Activated T-helper 17 cell treated with anti-CD3 and anti-CD28 coated beads, Interleukin-2, amount 50 U/mL, for 72 hours (primary cell): ENCODE results near the gene MICAL3. TPM values are rescaled to one million over a fixed set of nuclear protein-coding genes. Genes with fewer than 3 reads are reported as not detected.

Experiments
- ATAC-seq: fragments of 150-1000 bp; cut with Tn5 transposase; replicated peaks from 2 replicates; pipeline ENCODE4 v1.10.0; 2021; ENCODE audit warnings: mild to moderate bottlenecking, moderate library complexity
- H3K27ac Mint-ChIP-seq: one replicate; pipeline ENCODE4 v1.8.0; 2022; ENCODE audit warnings: mixed read lengths
- H3K27me3 Mint-ChIP-seq: one replicate; pipeline ENCODE4 v1.8.0; 2022; ENCODE audit warnings: mixed read lengths
- H3K36me3 Mint-ChIP-seq: one replicate; pipeline ENCODE4 v1.8.0; 2022; ENCODE audit warnings: low read depth, mild to moderate bottlenecking, mixed read lengths
- H3K4me1 Mint-ChIP-seq: one replicate; pipeline ENCODE4 v1.8.0; 2022; ENCODE audit warnings: mixed read lengths
- H3K4me3 Mint-ChIP-seq: one replicate; pipeline ENCODE4 v1.8.0; 2022; ENCODE audit warnings: mild to moderate bottlenecking, mixed read lengths
- H3K9me3 Mint-ChIP-seq: one replicate; pipeline ENCODE4 v1.8.0; 2022; ENCODE audit warnings: mixed read lengths
- total RNA-seq, 2 donors: library from RNA; stranded (reverse); gene quantifications; one replicate each; pipeline ENCODE4 v1.2.3, GENCODE V29; 2022

MICAL3 gene
- total RNA-seq, 2 donors from 2014 or later, result 28.7 to 38.5 TPM

DNA sequence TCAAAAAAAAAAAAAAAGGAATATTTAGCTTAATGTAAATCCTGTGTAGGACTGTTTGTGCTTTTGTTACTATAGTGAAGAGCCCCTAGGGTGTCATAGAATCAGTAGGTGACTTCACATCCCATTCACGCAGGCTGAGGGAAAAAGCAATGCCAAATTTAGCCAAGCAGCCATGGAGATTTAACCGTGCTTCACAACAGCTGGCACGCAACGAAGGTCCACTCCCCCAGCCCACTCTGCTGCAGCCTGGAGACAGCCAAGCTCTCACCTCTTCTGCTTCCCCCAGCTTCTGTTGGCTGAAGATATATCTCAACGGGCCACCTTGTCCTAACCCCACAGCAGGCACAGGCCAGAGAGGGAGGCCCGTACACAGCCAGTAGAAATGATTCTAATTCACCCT is 171.3 kb downstream of the MICAL3 start:
- H3K4me3 Mint-ChIP-seq, result no peak overlapping the region
- no peaks in the 10 kb centered on the region for H3K9me3 Mint-ChIP-seq
- ATAC-seq, result no peak
- peaks cover 4% of the 10 kb centered on the region for H3K4me1 Mint-ChIP-seq
- no peak overlapping the region for H3K27ac Mint-ChIP-seq
- H3K27me3 Mint-ChIP-seq, result no peaks in the 10 kb centered on the region
- no peaks in the 10 kb centered on the region for H3K36me3 Mint-ChIP-seq

DNA sequence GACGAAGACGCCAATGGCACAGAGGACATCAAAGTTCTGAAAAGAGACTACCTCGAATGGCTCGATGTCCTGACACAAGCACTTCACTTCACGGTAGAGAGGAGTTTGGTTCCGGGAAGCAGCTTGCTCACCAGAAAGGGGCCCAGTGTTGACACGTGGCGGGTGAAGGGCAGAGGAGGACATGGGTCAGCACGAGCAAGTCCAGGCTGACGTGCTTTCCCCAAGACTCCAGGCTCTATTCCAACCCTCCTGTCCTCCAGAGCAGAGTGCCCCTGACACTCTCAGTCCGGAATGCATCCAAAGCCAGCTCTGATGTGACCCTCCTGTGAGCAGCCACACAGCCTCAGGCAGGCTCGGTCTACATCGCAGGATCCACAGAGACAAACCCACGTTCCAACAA is 172.6 kb downstream of the MICAL3 start:
- Mint-ChIP-seq H3K27ac (no peak overlapping the region), H3K4me1 (peaks cover 4% of the 10 kb centered on the region), H3K4me3 (no peak overlapping the region), H3K36me3 (no peaks in the 10 kb centered on the region), H3K27me3 (no peaks in the 10 kb centered on the region), H3K9me3 (no peaks in the 10 kb centered on the region)
- no peak for ATAC-seq

DNA sequence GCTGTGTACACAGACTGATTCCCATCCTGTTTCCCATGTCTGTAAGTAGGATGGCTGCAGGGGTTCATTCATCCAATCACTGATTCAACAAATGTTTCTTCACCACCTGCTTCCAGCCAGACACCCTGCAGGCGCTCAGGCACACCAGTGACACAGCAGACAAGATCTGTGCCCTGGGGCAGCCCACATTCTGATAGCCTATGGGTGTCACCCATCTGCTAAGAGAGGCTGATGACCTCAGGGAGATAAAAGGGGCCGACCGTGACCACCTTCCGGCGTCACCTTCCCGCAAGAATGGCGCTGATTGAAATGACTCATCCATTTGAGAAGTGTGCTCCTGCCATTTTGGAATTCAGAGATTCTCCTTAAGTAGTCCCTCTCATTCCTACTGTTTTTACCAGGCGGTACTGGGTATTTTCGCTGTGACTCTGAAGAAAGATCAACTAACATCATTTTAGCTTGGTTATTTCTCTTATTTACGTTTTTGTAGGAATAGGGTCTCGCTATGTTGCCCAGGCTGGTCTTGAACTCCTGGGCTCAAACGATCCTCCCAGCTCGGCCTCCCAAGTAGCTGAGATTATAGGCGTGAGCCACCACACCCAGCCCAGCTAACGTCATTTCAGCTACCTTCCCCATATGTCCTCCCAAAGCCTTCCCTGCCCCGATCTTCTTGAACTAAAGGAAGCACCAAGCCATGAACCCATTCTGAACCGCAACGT is 176.8 kb downstream of the MICAL3 start:
- no peak for ATAC-seq
- Mint-ChIP-seq H3K4me1 (peaks cover 4% of the 10 kb centered on the region), H3K27me3 (no peaks in the 10 kb centered on the region), H3K27ac (no peak overlapping the region), H3K36me3 (no peaks in the 10 kb centered on the region), H3K4me3 (no peak overlapping the region), H3K9me3 (no peaks in the 10 kb centered on the region)

DNA sequence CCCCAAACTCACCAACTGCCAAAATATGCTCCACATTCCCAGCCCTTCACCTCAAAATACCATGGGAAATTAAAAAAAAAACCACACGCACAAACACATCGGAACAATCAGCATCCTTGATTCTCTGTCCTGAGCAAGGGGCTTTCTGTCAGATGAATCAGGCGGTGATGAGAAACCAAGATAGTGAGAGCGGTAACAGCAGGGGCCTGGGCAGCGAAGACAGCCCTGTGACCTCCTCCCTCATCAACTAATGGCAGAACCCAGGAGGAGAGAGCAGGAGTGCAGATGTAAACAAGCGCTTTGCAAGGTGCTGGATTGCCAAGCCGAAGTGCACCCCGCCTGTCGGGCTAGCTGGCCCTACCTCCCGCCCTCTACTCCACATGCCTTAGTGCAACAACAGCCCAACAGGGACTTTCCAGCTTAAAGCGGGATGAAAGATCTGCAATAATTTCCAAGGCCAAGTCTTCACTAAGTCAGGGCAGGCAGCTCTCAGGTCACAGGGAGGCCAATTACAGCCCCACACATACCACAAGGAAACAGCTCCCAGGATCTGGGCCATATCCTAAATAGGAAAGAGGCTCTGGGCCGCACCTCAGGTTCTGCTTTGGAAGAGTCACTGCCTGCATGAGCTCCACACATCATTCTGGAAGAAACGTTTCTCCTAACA is 177.9 kb downstream of the MICAL3 start:
- Mint-ChIP-seq H3K9me3 (no peaks in the 10 kb centered on the region), H3K36me3 (peaks cover under 1% of the 10 kb centered on the region), H3K27me3 (no peaks in the 10 kb centered on the region), H3K27ac (no peak overlapping the region), H3K4me1 (no peaks in the 10 kb centered on the region), H3K4me3 (no peak overlapping the region)
- no peak for ATAC-seq

GRCh38 chr22:17845790-17846189 is 178.6 kb downstream of the MICAL3 start:
- Mint-ChIP-seq H3K27me3 (no peaks in the 10 kb centered on the region), H3K4me1 (no peaks in the 10 kb centered on the region), H3K36me3 (peaks cover 7% of the 10 kb centered on the region), H3K27ac (no peak overlapping the region), H3K9me3 (no peaks in the 10 kb centered on the region), H3K4me3 (no peak overlapping the region)
- ATAC-seq, result no peak

- Mint-ChIP-seq H3K9me3 (no peaks in the 10 kb centered on the region), H3K4me1 (no peaks in the 10 kb centered on the region), H3K27me3 (no peaks in the 10 kb centered on the region), H3K4me3 (no peak overlapping the region), H3K36me3 (peaks cover 12% of the 10 kb centered on the region), H3K27ac (no peak overlapping the region)
- no peak for ATAC-seq
Observed at GRCh38 chr22:17845327-17845726, 179.0 kb downstream of the MICAL3 start.

- Mint-ChIP-seq H3K4me3 (no peak overlapping the region), H3K4me1 (no peaks in the 10 kb centered on the region), H3K27ac (no peak overlapping the region), H3K9me3 (no peaks in the 10 kb centered on the region), H3K36me3 (peaks cover 15% of the 10 kb centered on the region), H3K27me3 (no peaks in the 10 kb centered on the region)
- no peak for ATAC-seq
Observed at GRCh38 chr22:17844150-17844549, 180.2 kb downstream of the MICAL3 start.

- Mint-ChIP-seq H3K4me1 (no peaks in the 10 kb centered on the region), H3K27me3 (no peaks in the 10 kb centered on the region), H3K27ac (no peak overlapping the region), H3K36me3 (peaks cover 15% of the 10 kb centered on the region), H3K4me3 (peak overlapping the region; percentile 46), H3K9me3 (no peaks in the 10 kb centered on the region)
- ATAC-seq, result peak; percentile 90
Observed at GRCh38 chr22:17842386-17842785, 182.0 kb downstream of the MICAL3 start.

DNA sequence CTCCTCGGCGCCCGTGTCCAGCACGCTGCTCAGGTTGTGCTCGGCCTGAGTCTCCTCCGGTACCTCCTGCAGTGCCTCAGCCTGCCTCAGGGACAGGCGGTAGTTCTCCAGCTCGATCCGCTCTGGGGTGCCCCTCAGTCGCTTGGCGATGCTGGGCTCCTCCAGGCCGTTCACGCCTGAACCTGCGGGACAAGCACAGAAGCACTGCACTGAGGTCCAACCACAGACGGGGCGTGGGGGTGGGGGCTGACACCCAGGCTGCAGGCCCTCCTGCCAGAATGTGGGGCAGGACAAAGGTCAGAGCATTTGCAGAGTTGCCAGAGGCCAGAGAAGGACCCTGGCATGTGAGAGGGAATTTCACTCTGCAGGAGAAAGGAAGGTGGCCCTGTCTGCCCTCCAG is 182.5 kb downstream of the MICAL3 start:
- H3K4me3 Mint-ChIP-seq, result no peak overlapping the region
- no peak for ATAC-seq
- H3K4me1 Mint-ChIP-seq, result no peaks in the 10 kb centered on the region
- no peaks in the 10 kb centered on the region for H3K27me3 Mint-ChIP-seq
- H3K27ac Mint-ChIP-seq, result no peak overlapping the region
- peaks cover 15% of the 10 kb centered on the region for H3K36me3 Mint-ChIP-seq
- H3K9me3 Mint-ChIP-seq, result no peaks in the 10 kb centered on the region

GRCh38 chr22:17838180-17838865 is 186.0 kb downstream of the MICAL3 start:
- H3K27ac Mint-ChIP-seq, result no peak overlapping the region
- ATAC-seq, result no peak
- H3K36me3 Mint-ChIP-seq, result peaks cover 15% of the 10 kb centered on the region
- H3K27me3 Mint-ChIP-seq, result no peaks in the 10 kb centered on the region
- H3K4me1 Mint-ChIP-seq, result no peaks in the 10 kb centered on the region
- H3K4me3 Mint-ChIP-seq, result no peak overlapping the region
- H3K9me3 Mint-ChIP-seq, result no peaks in the 10 kb centered on the region

GRCh38 chr22:17836992-17837742 is 187.2 kb downstream of the MICAL3 start:
- no peaks in the 10 kb centered on the region for H3K9me3 Mint-ChIP-seq
- H3K4me3 Mint-ChIP-seq, result no peak overlapping the region
- no peaks in the 10 kb centered on the region for H3K27me3 Mint-ChIP-seq
- no peaks in the 10 kb centered on the region for H3K4me1 Mint-ChIP-seq
- H3K27ac Mint-ChIP-seq, result no peak overlapping the region
- ATAC-seq, result no peak
- H3K36me3 Mint-ChIP-seq, result peaks cover 15% of the 10 kb centered on the region

- Mint-ChIP-seq H3K27me3 (no peaks in the 10 kb centered on the region), H3K9me3 (no peaks in the 10 kb centered on the region), H3K27ac (no peak overlapping the region), H3K36me3 (peaks cover 10% of the 10 kb centered on the region), H3K4me3 (no peak overlapping the region), H3K4me1 (no peaks in the 10 kb centered on the region)
- no peak for ATAC-seq
Observed at GRCh38 chr22:17835256-17835655, 189.1 kb downstream of the MICAL3 start.

- H3K9me3 Mint-ChIP-seq, result no peaks in the 10 kb centered on the region
- H3K27ac Mint-ChIP-seq, result no peak overlapping the region
- peaks cover 6% of the 10 kb centered on the region for H3K4me1 Mint-ChIP-seq
- no peak for ATAC-seq
- no peak overlapping the region for H3K4me3 Mint-ChIP-seq
- no peaks in the 10 kb centered on the region for H3K27me3 Mint-ChIP-seq
- peaks cover 14% of the 10 kb centered on the region for H3K36me3 Mint-ChIP-seq
Observed at GRCh38 chr22:17833489-17833888, 190.9 kb downstream of the MICAL3 start.

- Mint-ChIP-seq H3K36me3 (peaks cover 14% of the 10 kb centered on the region), H3K27ac (no peak overlapping the region), H3K4me1 (peaks cover 6% of the 10 kb centered on the region), H3K4me3 (no peak overlapping the region), H3K27me3 (no peaks in the 10 kb centered on the region), H3K9me3 (no peaks in the 10 kb centered on the region)
- ATAC-seq, result no peak
Observed at GRCh38 chr22:17832665-17833064, 191.7 kb downstream of the MICAL3 start.
